MG63 (cell line): ENCODE data around the gene OR52E6. TPM values are rescaled to one million over a fixed set of nuclear protein-coding genes. Genes with fewer than 3 reads are reported as not detected.

ENCODE experiments used
- DNase-seq: peaks from one replicate; pipeline ENCODE4 v3.0.0-alpha.2; 2020
- H3K27me3 ChIP-seq: fragments of 250-450 bp; sonication (Bioruptor Pico); 2 replicates; pipeline ENCODE4 v1.5.1; 2020; ENCODE audit warnings: mild to moderate bottlenecking, moderate library complexity
- H3K36me3 ChIP-seq: fragments of 250-450 bp; sonication (Bioruptor Pico); 2 replicates; pipeline ENCODE4 v1.5.1; 2020; ENCODE audit warnings: mild to moderate bottlenecking, moderate library complexity
- H3K4me3 ChIP-seq: fragments of 250-450 bp; sonication (Bioruptor Pico); 2 replicates; pipeline ENCODE4 v1.5.1; 2020; ENCODE audit warnings: mild to moderate bottlenecking, moderate library complexity
- H3K9me3 ChIP-seq: fragments of 250-450 bp; sonication (Bioruptor Pico); 2 replicates; pipeline ENCODE4 v1.5.1; 2020; ENCODE audit warnings: mild to moderate bottlenecking, moderate library complexity
- total RNA-seq: library from RNA; depleted of rRNA; stranded (reverse); fragments of >200 nt; shearing (Covaris generic); gene quantifications from 2 replicates; pipeline ENCODE4 v1.2.3, GENCODE V29; 2014; ENCODE audit warnings: low replicate concordance; rRNA removed

The OR52E6 gene
- total RNA-seq = not detected in 2 replicates

DNA sequence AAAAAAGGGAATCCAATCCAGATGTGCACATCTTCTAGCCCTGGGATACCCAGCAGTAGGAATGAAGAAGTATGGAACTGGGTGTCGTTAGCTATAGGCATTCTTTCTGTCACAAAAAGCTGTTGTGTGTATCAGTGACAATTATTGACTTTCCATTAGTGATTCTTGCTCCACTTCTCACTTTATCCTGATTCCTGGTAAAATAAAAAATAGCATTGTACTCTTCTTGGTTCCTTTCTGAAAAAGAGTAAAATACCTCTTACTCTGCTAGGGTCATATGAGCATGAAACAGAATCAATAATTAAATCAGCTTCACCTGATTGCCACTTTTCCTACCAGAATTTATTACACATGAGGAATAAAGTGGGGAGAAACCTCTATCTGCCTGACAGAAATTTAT is at the start of gene OR52E6:
OR52E6 (minus strand) TSS at position 101 of the 400 bp plus-strand sequence; CDS start at position 101, 0 bp downstream.
- DNase-seq = no peak
- H3K9me3 ChIP-seq = 0 out of 2 replicates have a peak, but pooled peaks cover 7% of the 10 kb centered on the region
- H3K36me3 ChIP-seq = no peaks in the 10 kb centered on the region
- no peak within 1 kb of the TSS for H3K4me3 ChIP-seq
- no peaks in the 10 kb centered on the region for H3K27me3 ChIP-seq

- no peak for DNase-seq
- Histone ChIP-seq H3K36me3 (no peaks in the 10 kb centered on the region), H3K27me3 (no peaks in the 10 kb centered on the region; the same call in 1 of the 2 replicates), H3K4me3 (no peak overlapping the region), H3K9me3 (no peaks in the 10 kb centered on the region)
Measured at GRCh38 chr11:5891216-5891800, 49.6 kb upstream of the OR52E6 start.

DNA sequence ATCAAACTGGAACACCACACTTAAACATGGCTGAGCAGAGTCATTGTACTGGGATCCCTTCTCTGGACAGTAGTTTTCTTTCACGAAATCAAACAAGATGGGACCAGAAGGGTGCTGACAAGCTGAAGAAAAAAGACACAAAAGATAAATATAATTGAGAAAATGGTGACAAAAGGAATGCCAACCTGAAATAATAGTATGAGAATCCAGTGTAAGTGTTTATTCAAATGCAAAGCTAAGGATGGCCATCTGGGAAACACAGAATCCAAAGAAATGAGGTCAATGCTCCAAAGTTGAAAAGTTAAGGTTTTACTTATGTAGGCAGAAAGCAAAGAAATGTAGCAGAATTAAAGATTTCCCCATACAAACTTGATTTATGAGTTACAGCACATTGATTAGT is 46.0 kb upstream of the OR52E6 start:
- no peaks in the 10 kb centered on the region for H3K36me3 ChIP-seq
- no peak overlapping the region for H3K4me3 ChIP-seq
- H3K27me3 ChIP-seq = no peaks in the 10 kb centered on the region; the same call in 1 of the 2 replicates
- H3K9me3 ChIP-seq = no peaks in the 10 kb centered on the region
- DNase-seq = no peak

DNA sequence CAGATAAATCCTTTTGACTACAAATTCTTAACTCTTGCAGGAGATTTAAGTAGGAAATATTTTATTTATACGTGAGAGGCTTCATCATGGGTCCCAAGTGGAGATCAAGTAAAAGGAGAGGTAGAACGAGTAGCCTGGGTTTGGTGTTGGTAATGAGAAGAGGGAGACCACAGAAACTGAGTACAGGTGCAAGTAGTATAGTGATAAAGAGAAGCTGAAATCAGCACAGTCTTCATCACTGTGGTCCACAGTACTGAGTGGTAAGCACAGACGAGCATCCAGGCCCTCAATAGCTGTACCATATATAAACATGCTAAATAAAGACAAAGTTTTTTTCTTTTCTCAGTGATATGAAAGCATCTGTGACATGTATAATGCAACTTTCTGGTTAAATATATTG is 45.5 kb upstream of the OR52E6 start:
- no peaks in the 10 kb centered on the region; the same call in 1 of the 2 replicates for H3K27me3 ChIP-seq
- no peak overlapping the region for H3K4me3 ChIP-seq
- no peak for DNase-seq
- H3K9me3 ChIP-seq = no peaks in the 10 kb centered on the region
- no peaks in the 10 kb centered on the region for H3K36me3 ChIP-seq

GRCh38 chr11:5881756-5882155 is 40.1 kb upstream of the OR52E6 start:
- H3K9me3 ChIP-seq = no peaks in the 10 kb centered on the region
- H3K27me3 ChIP-seq = no peaks in the 10 kb centered on the region
- no peaks in the 10 kb centered on the region for H3K36me3 ChIP-seq
- no peak overlapping the region for H3K4me3 ChIP-seq
- DNase-seq = no peak

GRCh38 chr11:5880329-5880728 is 38.6 kb upstream of the OR52E6 start, which contains the start of gene OR52E4:
Gene OR52E4, plus strand, starts transcription at chr11:5880629. Its CDS starts 3,664 bp downstream, at chr11:5884293.
- Histone ChIP-seq H3K9me3 (no peaks in the 10 kb centered on the region), H3K4me3 (no peak within 1 kb of the TSS), H3K27me3 (no peaks in the 10 kb centered on the region), H3K36me3 (no peaks in the 10 kb centered on the region)
- DNase-seq = no peak

DNA sequence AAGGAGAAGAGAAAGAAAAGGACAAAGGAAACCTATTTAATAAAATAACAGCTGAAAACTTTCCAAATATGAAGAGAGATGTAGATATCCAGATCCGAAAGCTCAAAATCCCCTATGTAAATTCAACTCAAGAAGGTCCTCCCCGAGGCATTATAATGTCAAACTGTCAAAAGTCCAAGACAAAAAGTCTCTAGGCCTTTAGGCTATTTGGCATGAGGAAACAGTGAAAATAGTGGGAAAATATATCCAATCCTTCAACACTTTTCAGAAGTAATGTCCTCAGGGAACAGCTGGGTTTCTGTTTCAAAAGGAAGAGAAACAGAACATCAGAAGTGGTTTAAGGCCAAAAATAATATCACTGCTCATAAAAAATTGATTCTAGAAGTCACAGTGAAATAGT is 36.9 kb upstream of the OR52E6 start:
- Histone ChIP-seq H3K36me3 (no peaks in the 10 kb centered on the region), H3K27me3 (no peaks in the 10 kb centered on the region), H3K4me3 (no peak overlapping the region), H3K9me3 (no peaks in the 10 kb centered on the region)
- DNase-seq = no peak

DNA sequence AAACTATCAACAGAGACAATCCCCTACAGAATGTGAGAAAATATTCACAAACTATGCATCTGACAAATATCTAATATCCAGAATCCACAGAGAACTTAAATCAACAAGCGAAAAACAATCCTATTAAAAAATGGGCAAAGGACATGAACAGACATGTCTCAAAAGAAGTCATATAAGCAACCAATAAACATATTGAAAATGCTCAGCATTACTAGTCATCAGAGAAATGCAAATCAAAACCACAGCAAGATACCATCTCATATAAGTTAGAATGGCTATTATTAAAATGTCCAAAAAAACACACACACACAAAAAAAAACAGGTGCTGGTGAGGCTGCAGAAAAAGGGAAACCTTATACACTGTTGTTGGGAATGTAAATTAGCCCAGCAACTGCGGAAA is 24.1 kb upstream of the OR52E6 start:
- no peak overlapping the region for H3K4me3 ChIP-seq
- DNase-seq = no peak
- no peaks in the 10 kb centered on the region for H3K36me3 ChIP-seq
- no peaks in the 10 kb centered on the region for H3K27me3 ChIP-seq
- no peaks in the 10 kb centered on the region; the same call in 1 of the 2 replicates for H3K9me3 ChIP-seq

DNA sequence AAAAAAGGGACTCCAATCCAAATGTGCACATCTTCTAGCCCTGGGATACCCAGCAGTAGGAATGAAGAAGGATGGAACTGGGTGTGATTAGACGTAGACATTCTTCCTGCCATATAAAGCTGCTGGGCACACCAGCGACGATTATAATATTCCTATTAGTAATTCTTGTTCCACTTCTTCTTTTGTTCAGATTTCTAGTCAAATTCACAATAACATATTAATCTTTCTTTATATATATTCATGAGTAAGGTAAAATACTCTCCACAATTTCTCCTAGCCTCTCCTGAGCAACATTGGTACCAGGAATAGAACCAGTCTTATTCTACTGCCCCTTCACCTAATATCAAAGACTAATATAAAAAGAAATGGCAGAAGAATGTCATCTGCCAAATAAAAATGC is 15.9 kb upstream of the OR52E6 start, which contains the start of gene OR52E8:
OR52E8 (minus strand) TSS at position 101 of the 400 bp plus-strand sequence; CDS start at position 101, 0 bp downstream.
- Histone ChIP-seq H3K36me3 (no peaks in the 10 kb centered on the region), H3K4me3 (no peak within 1 kb of the TSS), H3K27me3 (peaks cover 2% of the 10 kb centered on the region; the same call in 1 of the 2 replicates), H3K9me3 (peaks cover 3% of the 10 kb centered on the region; the same call in 1 of the 2 replicates)
- DNase-seq = no peak

DNA sequence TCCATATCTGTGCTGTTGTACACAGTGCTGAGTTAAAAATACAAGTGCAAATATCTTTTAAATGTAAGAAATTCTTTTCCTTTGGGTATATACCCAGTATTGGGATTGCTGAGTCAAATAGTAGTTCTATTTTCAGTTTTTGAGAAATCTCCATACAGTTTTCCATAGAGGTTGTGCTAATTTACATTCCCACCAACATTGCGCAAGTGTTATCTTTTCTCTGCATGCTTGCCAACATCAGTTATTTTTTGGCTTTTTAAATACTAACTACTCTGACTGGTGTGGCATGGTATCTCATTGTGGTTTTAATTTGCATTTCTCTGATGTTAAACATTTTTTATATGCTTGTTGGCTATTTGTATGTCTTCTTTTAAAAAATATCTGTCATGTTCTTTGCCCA is 9.3 kb upstream of the OR52E6 start:
- no peak for DNase-seq
- Histone ChIP-seq H3K27me3 (no peaks in the 10 kb centered on the region), H3K9me3 (peaks cover 10% of the 10 kb centered on the region), H3K36me3 (no peaks in the 10 kb centered on the region), H3K4me3 (no peak overlapping the region)

DNA sequence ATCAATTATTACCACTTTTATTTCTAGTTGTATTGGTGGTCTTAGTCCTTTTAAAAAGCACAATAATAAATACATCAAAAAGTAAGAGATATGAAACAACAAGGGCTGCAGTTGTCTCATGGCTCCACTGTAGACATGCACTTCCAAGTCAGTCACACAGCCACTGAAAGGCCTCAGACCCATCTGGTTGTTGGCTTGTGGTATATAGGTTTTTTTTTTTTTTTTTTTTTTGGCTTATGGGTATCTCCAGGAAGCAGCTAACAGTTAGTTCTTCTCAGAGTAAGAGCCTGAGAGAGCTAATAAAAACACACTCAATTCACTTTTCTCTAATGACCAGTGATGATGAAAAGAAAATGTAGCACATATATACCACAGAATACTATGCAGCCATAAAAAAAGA is 6.0 kb upstream of the OR52E6 start:
- Histone ChIP-seq H3K9me3 (peaks cover 8% of the 10 kb centered on the region), H3K36me3 (no peaks in the 10 kb centered on the region), H3K27me3 (no peaks in the 10 kb centered on the region), H3K4me3 (no peak overlapping the region)
- DNase-seq = no peak

DNA sequence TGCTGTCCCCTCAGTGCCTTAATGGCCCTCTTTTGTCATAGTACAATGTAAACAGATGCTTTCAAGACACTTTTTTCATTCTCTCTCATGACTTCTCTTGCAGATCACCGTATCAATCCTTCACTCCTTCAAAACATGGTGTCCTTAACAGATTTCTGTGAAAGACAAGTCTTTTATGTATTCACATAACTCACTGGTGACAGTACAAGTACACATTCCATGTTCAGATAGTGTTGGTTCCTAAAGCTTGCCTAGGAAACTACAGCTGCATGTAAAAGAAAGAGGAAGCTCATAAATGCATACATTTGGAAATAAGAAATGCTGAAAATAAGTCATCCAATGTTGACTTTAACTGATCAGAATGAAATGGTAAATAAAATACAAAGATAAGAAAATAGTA is 5.0 kb upstream of the OR52E6 start:
- Histone ChIP-seq H3K36me3 (no peaks in the 10 kb centered on the region), H3K27me3 (no peaks in the 10 kb centered on the region), H3K4me3 (no peak overlapping the region), H3K9me3 (peaks cover 4% of the 10 kb centered on the region)
- DNase-seq = no peak

DNA sequence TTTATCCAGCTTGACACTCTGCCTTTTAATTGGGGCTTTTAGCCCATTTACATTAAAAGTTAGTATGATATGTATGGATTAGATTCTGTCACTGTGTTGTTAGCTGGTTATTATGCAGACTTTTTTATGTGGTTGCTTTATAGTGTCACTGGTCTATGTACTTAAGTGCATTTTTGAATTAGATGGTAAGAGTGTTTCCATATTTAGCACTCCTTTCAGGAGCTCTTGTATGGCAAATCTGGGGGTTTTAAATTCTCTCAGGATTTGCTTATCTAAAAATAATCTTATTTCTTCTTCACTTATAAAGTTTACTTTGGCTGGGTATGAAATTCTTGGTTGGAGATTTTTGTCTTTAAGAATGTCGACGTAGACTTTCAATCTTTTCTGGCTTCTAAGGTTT is 4.0 kb downstream of the OR52E6 start:
- no peaks in the 10 kb centered on the region for H3K36me3 ChIP-seq
- no peak overlapping the region for H3K4me3 ChIP-seq
- H3K27me3 ChIP-seq = no peaks in the 10 kb centered on the region
- 0 out of 2 replicates have a peak, but pooled peaks cover 7% of the 10 kb centered on the region for H3K9me3 ChIP-seq
- DNase-seq = no peak

DNA sequence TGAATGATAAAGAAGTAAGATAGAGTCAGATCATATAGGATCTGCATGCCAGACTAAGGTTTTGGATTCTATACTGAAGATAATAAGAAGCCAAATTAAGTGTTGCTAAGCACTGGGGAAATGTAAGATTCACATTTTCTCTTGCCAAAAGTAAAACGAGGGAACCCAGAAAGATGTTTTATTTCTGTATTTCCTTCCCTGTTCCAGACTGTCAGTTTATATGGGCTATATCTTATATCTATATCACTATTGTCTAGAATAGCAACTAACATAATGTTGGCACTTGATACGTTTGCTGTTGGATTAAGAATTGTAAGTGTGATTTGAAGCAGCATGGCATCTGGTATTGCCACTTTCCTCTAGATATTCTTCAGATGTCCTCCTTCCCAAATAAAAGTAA is 8.3 kb downstream of the OR52E6 start:
- Histone ChIP-seq H3K9me3 (0 out of 2 replicates have a peak, but pooled peaks cover 7% of the 10 kb centered on the region), H3K36me3 (no peaks in the 10 kb centered on the region), H3K4me3 (no peak overlapping the region), H3K27me3 (no peaks in the 10 kb centered on the region)
- DNase-seq = no peak

DNA sequence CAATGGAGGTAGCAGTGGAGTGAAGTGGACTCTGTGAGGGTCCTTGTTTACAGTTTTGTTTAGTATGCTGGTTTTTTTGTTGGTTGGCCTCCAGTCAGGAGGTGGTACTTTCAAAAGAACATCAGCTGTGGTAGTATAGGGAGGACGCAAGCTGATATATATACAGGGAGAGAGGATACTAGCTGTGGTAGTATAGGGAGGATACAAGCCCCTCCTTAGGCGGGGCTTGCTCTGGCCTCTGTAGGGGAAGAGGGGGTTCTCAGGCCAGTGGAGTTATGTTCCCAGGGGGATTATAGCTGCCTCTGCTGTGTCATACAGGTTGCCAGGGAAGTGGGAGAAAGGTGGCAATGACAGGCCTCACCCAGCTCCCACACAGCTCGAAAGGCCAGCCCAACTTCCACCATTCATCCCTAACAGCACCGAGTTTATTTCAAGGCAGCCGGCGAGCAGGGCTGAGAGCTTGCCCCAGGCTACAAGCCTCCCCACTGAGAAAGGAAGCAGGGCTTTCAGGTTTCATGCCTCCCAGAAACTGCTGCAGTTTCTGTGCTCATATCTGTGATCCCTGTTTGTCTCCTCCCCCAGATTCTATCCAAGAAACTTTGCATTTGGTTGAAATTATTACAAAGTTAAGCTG is 10.4 kb downstream of the OR52E6 start:
- Histone ChIP-seq H3K36me3 (no peaks in the 10 kb centered on the region), H3K27me3 (no peaks in the 10 kb centered on the region), H3K9me3 (no peaks in the 10 kb centered on the region), H3K4me3 (no peak overlapping the region)
- no peak for DNase-seq

DNA sequence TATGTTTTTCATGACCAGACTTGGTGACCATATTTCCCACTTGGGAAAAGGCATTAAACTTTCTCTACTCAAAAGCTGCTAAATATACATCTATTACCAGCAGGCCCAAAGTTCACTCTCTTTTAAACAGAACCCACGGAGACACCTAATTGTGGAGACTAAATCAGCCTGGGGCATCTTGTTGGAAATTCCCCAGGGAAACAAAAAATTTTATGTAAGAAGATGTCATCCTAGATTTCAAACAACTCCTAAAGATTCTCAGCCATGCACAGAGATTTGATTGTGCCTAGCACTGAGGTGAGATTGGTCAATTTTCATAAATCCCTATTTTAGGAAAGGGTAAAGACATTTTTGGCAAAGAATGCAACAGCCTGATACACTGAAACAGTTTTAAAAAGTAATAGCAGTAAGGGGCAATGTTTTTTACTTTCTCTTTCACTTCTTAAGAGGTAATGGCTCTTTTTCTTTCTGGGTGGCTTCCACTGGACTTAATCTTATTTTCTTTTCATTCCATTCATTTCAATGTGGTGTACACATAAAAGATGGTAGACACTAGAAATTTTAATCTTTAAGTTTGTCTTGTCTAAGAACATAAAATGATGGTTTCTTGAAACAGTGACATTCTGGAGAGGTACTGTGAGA is 23.3 kb downstream of the OR52E6 start:
- Histone ChIP-seq H3K36me3 (no peaks in the 10 kb centered on the region), H3K27me3 (no peaks in the 10 kb centered on the region), H3K4me3 (no peak overlapping the region), H3K9me3 (no peaks in the 10 kb centered on the region)
- no peak for DNase-seq

GRCh38 chr11:5815534-5815933 is 26.2 kb downstream of the OR52E6 start:
- Histone ChIP-seq H3K27me3 (no peaks in the 10 kb centered on the region), H3K9me3 (no peaks in the 10 kb centered on the region), H3K4me3 (no peak overlapping the region), H3K36me3 (no peaks in the 10 kb centered on the region)
- no peak for DNase-seq
